Ishikawa (cell line): ENCODE data around the gene CHST11.

ENCODE experiments used
- REST ChIP-seq: IDR thresholded peaks from 2 replicates; pipeline ENCODE4 v1.6.1; 2012; ENCODE audit warnings: low read depth, mild to moderate bottlenecking
- TAF1 ChIP-seq: IDR thresholded peaks from 2 replicates; pipeline ENCODE4 v1.6.1; 2012; ENCODE audit warnings: low read depth, mild to moderate bottlenecking
- TF ChIP-seq, protein P1 (sequence below): IDR thresholded peaks from 2 replicates; pipeline ENCODE4 v1.6.1; 2012

DNA sequence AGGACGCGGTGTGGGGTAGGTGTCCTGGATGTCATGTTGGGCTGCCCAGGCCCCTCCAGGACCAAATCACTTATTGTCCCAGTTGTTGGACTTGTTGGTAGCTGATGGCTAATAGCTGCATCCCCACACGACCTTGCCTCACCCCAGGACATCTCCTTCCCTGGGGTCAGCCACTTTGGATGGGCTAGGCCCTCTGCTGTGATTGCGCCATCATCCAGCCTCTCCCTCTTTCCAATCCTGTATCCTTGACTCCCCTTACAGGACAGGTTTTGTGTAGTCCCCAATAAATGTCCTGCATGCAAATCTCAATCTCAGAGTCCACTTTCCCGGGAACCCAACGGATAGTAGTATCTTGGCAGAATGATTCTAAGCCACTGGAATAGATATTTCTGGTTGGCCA is 43.4 kb upstream of the CHST11 start:
- TF ChIP-seq TAF1 (no peak), REST (no peak)
- TF ChIP-seq, protein P1, sequence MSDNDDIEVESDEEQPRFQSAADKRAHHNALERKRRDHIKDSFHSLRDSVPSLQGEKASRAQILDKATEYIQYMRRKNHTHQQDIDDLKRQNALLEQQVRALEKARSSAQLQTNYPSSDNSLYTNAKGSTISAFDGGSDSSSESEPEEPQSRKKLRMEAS, result no peak
